ENCODE measurements around the gene GSDME.
A peak's percentile ranks its signal among the peaks of the same experiment; 100 is the strongest.

The GSDME gene

GRCh38 chr7:24668927-24669635 is 88.2 kb downstream of the GSDME start:
- no peaks in the 10 kb centered on the region for H3K79me2 ChIP-seq (ENCODE audit: control insufficient read depth, insufficient read depth, low read length, unreplicated experiment)
- peak overlapping the region; percentile 64 for H3K27ac ChIP-seq (ENCODE audit: low read depth, low read length)
- H3K4me3 ChIP-seq (ENCODE audit: low read depth, low read length), result peak overlapping the region; percentile 4; the same call in 1 of the 2 replicates
- no peaks in the 10 kb centered on the region for H3K27me3 ChIP-seq (ENCODE audit: insufficient read depth, low read length)
- peaks cover 5% of the 10 kb centered on the region; the same call in 1 of the 2 replicates for H3K36me3 ChIP-seq (ENCODE audit: insufficient read depth, low read length)
- no peak overlapping the region for H2AFZ ChIP-seq (ENCODE audit: low read length, unreplicated experiment)
- H3K4me1 ChIP-seq (ENCODE audit: control insufficient read depth, insufficient read depth, low read length, unreplicated experiment), result peaks cover 18% of the 10 kb centered on the region

- H3K27ac ChIP-seq (ENCODE audit: low read depth, low read length), result no peak overlapping the region
- H3K27me3 ChIP-seq (ENCODE audit: insufficient read depth, low read length), result no peaks in the 10 kb centered on the region
- no peaks in the 10 kb centered on the region for H3K79me2 ChIP-seq (ENCODE audit: control insufficient read depth, insufficient read depth, low read length, unreplicated experiment)
- H3K4me3 ChIP-seq (ENCODE audit: low read depth, low read length), result no peak overlapping the region
- peaks cover 1% of the 10 kb centered on the region; the same call in 1 of the 2 replicates for H3K36me3 ChIP-seq (ENCODE audit: insufficient read depth, low read length)
- peaks cover 18% of the 10 kb centered on the region for H3K4me1 ChIP-seq (ENCODE audit: control insufficient read depth, insufficient read depth, low read length, unreplicated experiment)
- no peak overlapping the region for H2AFZ ChIP-seq (ENCODE audit: low read length, unreplicated experiment)
Observed at GRCh38 chr7:24665564-24666294, 91.5 kb downstream of the GSDME start.

- no peaks in the 10 kb centered on the region for H3K79me2 ChIP-seq (ENCODE audit: control insufficient read depth, insufficient read depth, low read length, unreplicated experiment)
- H3K36me3 ChIP-seq (ENCODE audit: insufficient read depth, low read length), result 0 out of 2 replicates have a peak, but pooled peaks cover 4% of the 10 kb centered on the region
- no peak overlapping the region for H2AFZ ChIP-seq (ENCODE audit: low read length, unreplicated experiment)
- H3K27me3 ChIP-seq (ENCODE audit: insufficient read depth, low read length), result no peaks in the 10 kb centered on the region
- peaks cover 8% of the 10 kb centered on the region for H3K4me1 ChIP-seq (ENCODE audit: control insufficient read depth, insufficient read depth, low read length, unreplicated experiment)
- H3K27ac ChIP-seq (ENCODE audit: low read depth, low read length), result no peak overlapping the region
- H3K4me3 ChIP-seq (ENCODE audit: low read depth, low read length), result no peak overlapping the region
Observed at GRCh38 chr7:24660546-24660945, 96.7 kb downstream of the GSDME start.

- Histone ChIP-seq H3K79me2 (ENCODE audit: control insufficient read depth, insufficient read depth, low read length, unreplicated experiment) (no peaks in the 10 kb centered on the region), H3K4me3 (ENCODE audit: low read depth, low read length) (no peak overlapping the region), H2AFZ (ENCODE audit: low read length, unreplicated experiment) (no peak overlapping the region), H3K27ac (ENCODE audit: low read depth, low read length) (no peak overlapping the region), H3K4me1 (ENCODE audit: control insufficient read depth, insufficient read depth, low read length, unreplicated experiment) (peaks cover 8% of the 10 kb centered on the region), H3K27me3 (ENCODE audit: insufficient read depth, low read length) (no peaks in the 10 kb centered on the region), H3K36me3 (ENCODE audit: insufficient read depth, low read length) (0 out of 2 replicates have a peak, but pooled peaks cover 4% of the 10 kb centered on the region)
Observed at GRCh38 chr7:24659505-24659904, 97.8 kb downstream of the GSDME start.

GRCh38 chr7:24657980-24658379 is 99.3 kb downstream of the GSDME start:
- no peak overlapping the region for H3K4me3 ChIP-seq (ENCODE audit: low read depth, low read length)
- no peaks in the 10 kb centered on the region for H3K79me2 ChIP-seq (ENCODE audit: control insufficient read depth, insufficient read depth, low read length, unreplicated experiment)
- H3K4me1 ChIP-seq (ENCODE audit: control insufficient read depth, insufficient read depth, low read length, unreplicated experiment), result peaks cover 9% of the 10 kb centered on the region
- H3K27me3 ChIP-seq (ENCODE audit: insufficient read depth, low read length), result no peaks in the 10 kb centered on the region
- no peak overlapping the region for H3K27ac ChIP-seq (ENCODE audit: low read depth, low read length)
- no peak overlapping the region for H2AFZ ChIP-seq (ENCODE audit: low read length, unreplicated experiment)
- 0 out of 2 replicates have a peak, but pooled peaks cover 4% of the 10 kb centered on the region for H3K36me3 ChIP-seq (ENCODE audit: insufficient read depth, low read length)

- Histone ChIP-seq H3K36me3 (ENCODE audit: insufficient read depth, low read length) (0 out of 2 replicates have a peak, but pooled peaks cover 4% of the 10 kb centered on the region), H3K27ac (ENCODE audit: low read depth, low read length) (no peak overlapping the region), H3K4me3 (ENCODE audit: low read depth, low read length) (no peak overlapping the region), H3K27me3 (ENCODE audit: insufficient read depth, low read length) (no peaks in the 10 kb centered on the region), H3K79me2 (ENCODE audit: control insufficient read depth, insufficient read depth, low read length, unreplicated experiment) (no peaks in the 10 kb centered on the region), H2AFZ (ENCODE audit: low read length, unreplicated experiment) (no peak overlapping the region), H3K4me1 (ENCODE audit: control insufficient read depth, insufficient read depth, low read length, unreplicated experiment) (peaks cover 13% of the 10 kb centered on the region)
Observed at GRCh38 chr7:24656608-24657007, 100.7 kb downstream of the GSDME start.

GRCh38 chr7:24654305-24654704 is 103.0 kb downstream of the GSDME start:
- Histone ChIP-seq H2AFZ (ENCODE audit: low read length, unreplicated experiment) (no peak overlapping the region), H3K36me3 (ENCODE audit: insufficient read depth, low read length) (0 out of 2 replicates have a peak, but pooled peaks cover 2% of the 10 kb centered on the region), H3K4me1 (ENCODE audit: control insufficient read depth, insufficient read depth, low read length, unreplicated experiment) (peaks cover 13% of the 10 kb centered on the region), H3K27me3 (ENCODE audit: insufficient read depth, low read length) (no peaks in the 10 kb centered on the region), H3K79me2 (ENCODE audit: control insufficient read depth, insufficient read depth, low read length, unreplicated experiment) (no peaks in the 10 kb centered on the region), H3K27ac (ENCODE audit: low read depth, low read length) (no peak overlapping the region), H3K4me3 (ENCODE audit: low read depth, low read length) (no peak overlapping the region)

GRCh38 chr7:24653316-24654085 is 103.8 kb downstream of the GSDME start:
- H2AFZ ChIP-seq (ENCODE audit: low read length, unreplicated experiment), result peak overlapping the region; percentile 49
- peak overlapping the region; percentile 73 for H3K4me3 ChIP-seq (ENCODE audit: low read depth, low read length)
- 0 out of 2 replicates have a peak, but pooled peaks cover 2% of the 10 kb centered on the region for H3K36me3 ChIP-seq (ENCODE audit: insufficient read depth, low read length)
- H3K4me1 ChIP-seq (ENCODE audit: control insufficient read depth, insufficient read depth, low read length, unreplicated experiment), result peaks cover 13% of the 10 kb centered on the region
- no peaks in the 10 kb centered on the region for H3K27me3 ChIP-seq (ENCODE audit: insufficient read depth, low read length)
- H3K79me2 ChIP-seq (ENCODE audit: control insufficient read depth, insufficient read depth, low read length, unreplicated experiment), result no peaks in the 10 kb centered on the region
- peak overlapping the region; percentile 9; the same call in 1 of the 2 replicates for H3K27ac ChIP-seq (ENCODE audit: low read depth, low read length)

GRCh38 chr7:24652251-24652939 is 104.9 kb downstream of the GSDME start:
- no peak overlapping the region for H3K27ac ChIP-seq (ENCODE audit: low read depth, low read length)
- no peaks in the 10 kb centered on the region for H3K27me3 ChIP-seq (ENCODE audit: insufficient read depth, low read length)
- H2AFZ ChIP-seq (ENCODE audit: low read length, unreplicated experiment), result peak overlapping the region; percentile 22
- peaks cover 9% of the 10 kb centered on the region for H3K4me1 ChIP-seq (ENCODE audit: control insufficient read depth, insufficient read depth, low read length, unreplicated experiment)
- no peaks in the 10 kb centered on the region for H3K79me2 ChIP-seq (ENCODE audit: control insufficient read depth, insufficient read depth, low read length, unreplicated experiment)
- peak overlapping the region; percentile 73 for H3K4me3 ChIP-seq (ENCODE audit: low read depth, low read length)
- 0 out of 2 replicates have a peak, but pooled peaks cover 2% of the 10 kb centered on the region for H3K36me3 ChIP-seq (ENCODE audit: insufficient read depth, low read length)

Measured in ACC112 (cell line).